ENCODE results near the gene HM13. TPM values are rescaled to one million over a fixed set of nuclear protein-coding genes. Genes with fewer than 3 reads are reported as not detected.

Gene HM13
- total and polyA plus RNA-seq, 9 of the 15 experiments (the other 6 are each of a cell fraction or from before 2014, with no cell fraction given) = 7.7 to 136 (median 74.5) TPM

DNA sequence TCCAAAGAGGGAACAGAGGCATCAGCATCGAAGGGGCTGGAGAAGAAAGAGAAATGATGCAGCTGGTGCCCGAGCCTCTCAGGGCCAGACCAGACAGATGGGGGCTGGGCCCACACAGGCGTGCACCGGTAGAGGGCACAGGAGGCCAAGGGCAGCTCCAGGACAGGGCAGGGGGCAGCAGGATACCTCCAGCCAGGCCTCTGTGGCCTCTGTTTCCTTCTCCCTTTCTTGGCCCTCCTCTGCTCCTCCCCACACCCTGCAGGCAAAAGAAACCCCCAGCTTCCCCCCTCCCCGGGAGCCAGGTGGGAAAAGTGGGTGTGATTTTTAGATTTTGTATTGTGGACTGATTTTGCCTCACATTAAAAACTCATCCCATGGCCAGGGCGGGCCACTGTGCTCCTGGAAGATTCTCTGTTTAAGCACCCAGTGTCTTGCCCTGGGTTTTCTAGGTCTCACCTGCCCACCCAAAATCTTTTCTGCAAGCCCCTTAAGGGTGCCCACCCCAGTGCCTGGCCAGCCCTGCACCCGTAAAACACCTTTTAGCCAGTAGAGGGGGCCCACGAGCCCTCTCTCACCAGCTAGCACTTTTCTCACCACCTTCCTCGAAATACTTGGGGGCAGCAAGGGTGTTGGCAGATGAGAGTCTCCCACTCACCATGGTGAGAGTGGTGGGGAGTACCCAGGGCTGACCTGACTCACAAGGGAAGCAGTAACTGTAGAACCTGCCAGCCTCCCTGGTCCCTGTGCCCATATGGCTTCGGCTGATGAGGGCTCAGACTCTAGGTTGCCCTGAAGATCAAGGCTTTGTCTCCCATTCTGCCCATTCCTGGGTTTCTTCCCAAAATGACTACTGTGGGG lies 55.1 kb downstream of the HM13 start (continued):
- TF ChIP-seq, protein P1, sequence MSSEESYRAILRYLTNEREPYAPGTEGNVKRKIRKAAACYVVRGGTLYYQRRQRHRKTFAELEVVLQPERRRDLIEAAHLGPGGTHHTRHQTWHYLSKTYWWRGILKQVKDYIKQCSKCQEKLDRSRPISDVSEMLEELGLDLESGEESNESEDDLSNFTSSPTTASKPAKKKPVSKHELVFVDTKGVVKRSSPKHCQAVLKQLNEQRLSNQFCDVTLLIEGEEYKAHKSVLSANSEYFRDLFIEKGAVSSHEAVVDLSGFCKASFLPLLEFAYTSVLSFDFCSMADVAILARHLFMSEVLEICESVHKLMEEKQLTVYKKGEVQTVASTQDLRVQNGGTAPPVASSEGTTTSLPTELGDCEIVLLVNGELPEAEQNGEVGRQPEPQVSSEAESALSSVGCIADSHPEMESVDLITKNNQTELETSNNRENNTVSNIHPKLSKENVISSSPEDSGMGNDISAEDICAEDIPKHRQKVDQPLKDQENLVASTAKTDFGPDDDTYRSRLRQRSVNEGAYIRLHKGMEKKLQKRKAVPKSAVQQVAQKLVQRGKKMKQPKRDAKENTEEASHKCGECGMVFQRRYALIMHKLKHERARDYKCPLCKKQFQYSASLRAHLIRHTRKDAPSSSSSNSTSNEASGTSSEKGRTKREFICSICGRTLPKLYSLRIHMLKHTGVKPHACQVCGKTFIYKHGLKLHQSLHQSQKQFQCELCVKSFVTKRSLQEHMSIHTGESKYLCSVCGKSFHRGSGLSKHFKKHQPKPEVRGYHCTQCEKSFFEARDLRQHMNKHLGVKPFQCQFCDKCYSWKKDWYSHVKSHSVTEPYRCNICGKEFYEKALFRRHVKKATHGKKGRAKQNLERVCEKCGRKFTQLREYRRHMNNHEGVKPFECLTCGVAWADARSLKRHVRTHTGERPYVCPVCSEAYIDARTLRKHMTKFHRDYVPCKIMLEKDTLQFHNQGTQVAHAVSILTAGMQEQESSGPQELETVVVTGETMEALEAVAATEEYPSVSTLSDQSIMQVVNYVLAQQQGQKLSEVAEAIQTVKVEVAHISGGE (CRISPR knock-in tag; IDR thresholded peaks at IDR 0.05) = no peak
- 0 out of 2 replicates have a peak, but pooled peaks have one; percentile 43 for TF ChIP-seq XRCC5 (IDR thresholded peaks at IDR 0.05; ENCODE audit: low read depth, low read length)
- 0 out of 2 replicates have a peak, but pooled peaks have one; percentile 6 for TF ChIP-seq PML (IDR thresholded peaks at IDR 0.05; ENCODE audit: low read length)
- TF ChIP-seq, protein P2, sequence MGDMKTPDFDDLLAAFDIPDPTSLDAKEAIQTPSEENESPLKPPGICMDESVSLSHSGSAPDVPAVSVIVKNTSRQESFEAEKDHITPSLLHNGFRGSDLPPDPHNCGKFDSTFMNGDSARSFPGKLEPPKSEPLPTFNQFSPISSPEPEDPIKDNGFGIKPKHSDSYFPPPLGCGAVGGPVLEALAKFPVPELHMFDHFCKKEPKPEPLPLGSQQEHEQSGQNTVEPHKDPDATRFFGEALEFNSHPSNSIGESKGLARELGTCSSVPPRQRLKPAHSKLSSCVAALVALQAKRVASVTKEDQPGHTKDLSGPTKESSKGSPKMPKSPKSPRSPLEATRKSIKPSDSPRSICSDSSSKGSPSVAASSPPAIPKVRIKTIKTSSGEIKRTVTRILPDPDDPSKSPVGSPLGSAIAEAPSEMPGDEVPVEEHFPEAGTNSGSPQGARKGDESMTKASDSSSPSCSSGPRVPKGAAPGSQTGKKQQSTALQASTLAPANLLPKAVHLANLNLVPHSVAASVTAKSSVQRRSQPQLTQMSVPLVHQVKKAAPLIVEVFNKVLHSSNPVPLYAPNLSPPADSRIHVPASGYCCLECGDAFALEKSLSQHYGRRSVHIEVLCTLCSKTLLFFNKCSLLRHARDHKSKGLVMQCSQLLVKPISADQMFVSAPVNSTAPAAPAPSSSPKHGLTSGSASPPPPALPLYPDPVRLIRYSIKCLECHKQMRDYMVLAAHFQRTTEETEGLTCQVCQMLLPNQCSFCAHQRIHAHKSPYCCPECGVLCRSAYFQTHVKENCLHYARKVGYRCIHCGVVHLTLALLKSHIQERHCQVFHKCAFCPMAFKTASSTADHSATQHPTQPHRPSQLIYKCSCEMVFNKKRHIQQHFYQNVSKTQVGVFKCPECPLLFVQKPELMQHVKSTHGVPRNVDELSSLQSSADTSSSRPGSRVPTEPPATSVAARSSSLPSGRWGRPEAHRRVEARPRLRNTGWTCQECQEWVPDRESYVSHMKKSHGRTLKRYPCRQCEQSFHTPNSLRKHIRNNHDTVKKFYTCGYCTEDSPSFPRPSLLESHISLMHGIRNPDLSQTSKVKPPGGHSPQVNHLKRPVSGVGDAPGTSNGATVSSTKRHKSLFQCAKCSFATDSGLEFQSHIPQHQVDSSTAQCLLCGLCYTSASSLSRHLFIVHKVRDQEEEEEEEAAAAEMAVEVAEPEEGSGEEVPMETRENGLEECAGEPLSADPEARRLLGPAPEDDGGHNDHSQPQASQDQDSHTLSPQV (IDR thresholded peaks at IDR 0.05) = peak; percentile 78
- peak; percentile 33; the same call in 1 of the 2 replicates for TF ChIP-seq RB1 (IDR thresholded peaks at IDR 0.05; ENCODE audit: low read depth)
- TF ChIP-seq TSC22D4 (tag; IDR thresholded peaks at IDR 0.05) = no peak
- TF ChIP-seq, protein P3, sequence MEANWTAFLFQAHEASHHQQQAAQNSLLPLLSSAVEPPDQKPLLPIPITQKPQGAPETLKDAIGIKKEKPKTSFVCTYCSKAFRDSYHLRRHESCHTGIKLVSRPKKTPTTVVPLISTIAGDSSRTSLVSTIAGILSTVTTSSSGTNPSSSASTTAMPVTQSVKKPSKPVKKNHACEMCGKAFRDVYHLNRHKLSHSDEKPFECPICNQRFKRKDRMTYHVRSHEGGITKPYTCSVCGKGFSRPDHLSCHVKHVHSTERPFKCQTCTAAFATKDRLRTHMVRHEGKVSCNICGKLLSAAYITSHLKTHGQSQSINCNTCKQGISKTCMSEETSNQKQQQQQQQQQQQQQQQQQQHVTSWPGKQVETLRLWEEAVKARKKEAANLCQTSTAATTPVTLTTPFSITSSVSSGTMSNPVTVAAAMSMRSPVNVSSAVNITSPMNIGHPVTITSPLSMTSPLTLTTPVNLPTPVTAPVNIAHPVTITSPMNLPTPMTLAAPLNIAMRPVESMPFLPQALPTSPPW (CRISPR knock-in tag; IDR thresholded peaks at IDR 0.05) = peak; percentile 54
- TF ChIP-seq, protein P4, sequence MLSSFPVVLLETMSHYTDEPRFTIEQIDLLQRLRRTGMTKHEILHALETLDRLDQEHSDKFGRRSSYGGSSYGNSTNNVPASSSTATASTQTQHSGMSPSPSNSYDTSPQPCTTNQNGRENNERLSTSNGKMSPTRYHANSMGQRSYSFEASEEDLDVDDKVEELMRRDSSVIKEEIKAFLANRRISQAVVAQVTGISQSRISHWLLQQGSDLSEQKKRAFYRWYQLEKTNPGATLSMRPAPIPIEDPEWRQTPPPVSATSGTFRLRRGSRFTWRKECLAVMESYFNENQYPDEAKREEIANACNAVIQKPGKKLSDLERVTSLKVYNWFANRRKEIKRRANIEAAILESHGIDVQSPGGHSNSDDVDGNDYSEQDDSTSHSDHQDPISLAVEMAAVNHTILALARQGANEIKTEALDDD (IDR thresholded peaks at IDR 0.05) = no peak
- 0 out of 2 replicates have a peak, but pooled peaks have one; percentile 50 for TF ChIP-seq CC2D1A (IDR thresholded peaks at IDR 0.05)
